GM21825 (cell line): ENCODE results near the gene REEP3.
"Not testable (repeated sequence)": the region's sequence is repeated elsewhere in the genome, so short reads cannot be mapped to it uniquely, and the experiment has no call there.

Experiments used
- ATAC-seq: cut with Tn5 transposase; IDR thresholded peaks from one replicate; pipeline ENCODE4 v1.9.1; 2021; ENCODE audit warnings: mild to moderate bottlenecking, moderate library complexity; ENCODE audit not compliant: unreplicated experiment

REEP3 gene

DNA sequence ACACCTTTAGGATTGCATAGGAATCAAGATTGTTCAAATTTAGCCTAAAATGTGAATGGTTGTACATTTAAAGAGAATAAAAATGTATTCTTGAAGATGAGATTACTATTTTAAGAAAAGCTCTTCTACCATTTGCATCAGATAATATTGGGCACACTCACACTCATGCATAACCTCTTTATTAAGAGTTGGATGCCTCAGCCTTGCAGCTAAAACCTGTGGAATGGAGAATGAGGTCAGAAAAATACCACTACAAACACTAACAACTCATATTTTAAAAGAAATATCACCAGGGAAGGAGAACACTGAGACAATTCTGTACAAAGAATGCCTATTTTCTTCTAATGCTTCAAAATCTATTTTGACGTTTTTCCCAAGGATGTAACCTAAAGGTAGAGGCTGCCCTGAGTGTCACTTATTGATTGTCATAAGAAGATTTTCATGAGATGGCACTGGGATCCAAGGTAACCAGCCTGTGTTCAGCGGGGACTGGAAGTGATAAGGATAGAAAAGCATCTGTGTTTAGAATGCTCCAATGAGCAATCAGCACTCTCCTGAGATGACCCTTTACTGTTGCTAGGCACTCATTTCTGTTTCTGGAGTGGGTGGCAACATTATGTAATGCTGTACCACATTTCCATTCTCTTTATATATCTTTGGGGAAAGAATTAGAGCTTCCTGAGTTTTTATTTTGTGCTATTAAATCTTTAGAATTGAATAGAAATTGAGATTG lies 26.6 kb downstream of the REEP3 start:
- no peak for ATAC-seq

DNA sequence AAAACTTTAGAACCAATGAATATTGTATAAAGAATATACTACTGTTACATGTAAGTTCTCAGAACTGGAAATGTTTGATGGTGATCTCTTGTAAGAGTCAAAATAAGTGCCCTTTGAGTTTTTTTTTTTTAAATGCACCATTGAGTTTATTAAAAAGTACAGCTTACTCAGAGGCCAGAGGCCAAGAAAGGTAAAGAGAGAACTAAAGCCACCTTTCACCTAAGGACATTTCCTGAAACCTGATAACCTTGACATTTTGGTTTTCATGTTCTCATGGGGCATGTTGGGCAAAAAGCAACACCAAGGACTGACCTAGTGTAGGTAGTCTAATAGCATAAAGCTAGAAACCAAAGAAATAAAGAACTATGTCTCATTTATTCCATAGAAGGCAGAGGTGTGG lies 27.7 kb downstream of the REEP3 start:
- no peak for ATAC-seq

DNA sequence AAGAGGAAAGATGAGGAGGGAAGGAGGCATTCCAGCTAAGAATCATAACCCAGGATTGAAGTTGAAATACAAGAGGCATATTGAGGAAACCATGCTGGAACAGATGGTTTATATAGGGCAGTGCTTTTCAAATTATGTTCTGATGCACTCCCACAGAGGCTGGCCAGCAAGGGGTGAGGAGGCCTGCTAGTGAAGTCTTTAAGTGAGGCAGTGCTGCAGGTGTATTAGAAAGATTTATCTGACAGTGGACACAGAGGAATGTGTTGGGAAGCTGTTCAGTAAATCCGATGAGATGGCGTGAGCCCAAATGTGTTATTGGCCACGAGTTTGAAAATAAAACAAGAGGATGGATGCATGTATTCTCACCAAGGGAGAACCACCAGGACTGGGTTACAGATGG lies 28.6 kb downstream of the REEP3 start:
- no peak for ATAC-seq

DNA sequence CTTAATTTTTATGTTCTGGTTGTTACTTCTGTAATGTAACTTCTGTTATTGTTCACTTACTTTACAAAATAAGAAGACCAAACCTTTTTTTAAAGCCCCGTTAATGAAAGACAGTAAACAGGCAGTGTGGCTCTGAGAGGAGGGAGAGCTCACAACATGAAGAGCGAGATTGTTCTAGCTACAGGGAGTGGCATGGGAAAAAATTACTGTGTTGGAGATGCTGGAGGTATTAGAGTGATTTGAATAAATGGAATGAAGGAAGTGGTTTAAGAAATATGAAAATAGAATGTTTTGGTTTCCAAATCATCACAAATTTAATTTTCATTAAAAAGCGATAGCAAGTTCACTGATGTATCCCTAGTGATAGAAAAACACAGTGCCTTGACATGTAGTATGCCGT lies 31.8 kb downstream of the REEP3 start:
- no peak for ATAC-seq

DNA sequence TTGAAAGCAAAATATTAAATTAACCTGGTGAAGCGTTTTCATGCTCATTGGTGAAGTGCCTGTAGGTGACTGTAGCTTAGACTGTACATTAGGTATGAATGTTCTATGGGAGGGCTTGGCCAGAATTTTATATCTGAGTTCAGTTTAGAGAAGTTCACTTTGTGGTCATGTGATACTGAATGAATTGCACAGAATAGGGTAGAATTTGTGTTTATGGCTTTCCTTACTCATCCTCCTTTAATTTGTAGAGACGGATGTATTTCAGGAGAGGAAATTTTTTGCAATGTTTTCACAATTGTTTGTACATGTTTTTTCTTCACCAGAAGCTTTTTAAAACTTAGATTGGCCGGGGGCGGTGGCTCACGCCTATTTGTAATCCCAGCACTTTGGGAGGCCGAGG lies 32.3 kb downstream of the REEP3 start:
- ATAC-seq: no peak

DNA sequence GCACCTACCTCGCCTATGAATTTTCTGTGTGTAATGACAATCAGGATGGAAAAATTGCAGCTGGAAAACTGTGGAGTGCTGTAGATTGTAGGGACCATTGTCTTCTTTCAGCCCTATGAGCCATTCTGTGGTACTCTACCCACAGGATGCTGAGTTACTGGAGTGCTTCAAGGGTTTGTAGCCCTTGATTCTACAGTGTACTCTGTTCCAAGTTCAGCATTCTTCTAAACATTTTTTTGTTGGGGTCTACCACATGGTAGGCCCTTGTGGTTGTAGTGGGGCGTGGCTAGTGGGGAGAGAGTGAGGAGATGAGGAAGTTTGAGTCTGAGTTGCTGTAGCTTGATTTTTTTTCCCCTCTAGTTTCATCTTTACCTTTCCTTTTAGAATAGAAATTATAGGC lies 33.5 kb downstream of the REEP3 start:
- peak; percentile 82 for ATAC-seq

DNA sequence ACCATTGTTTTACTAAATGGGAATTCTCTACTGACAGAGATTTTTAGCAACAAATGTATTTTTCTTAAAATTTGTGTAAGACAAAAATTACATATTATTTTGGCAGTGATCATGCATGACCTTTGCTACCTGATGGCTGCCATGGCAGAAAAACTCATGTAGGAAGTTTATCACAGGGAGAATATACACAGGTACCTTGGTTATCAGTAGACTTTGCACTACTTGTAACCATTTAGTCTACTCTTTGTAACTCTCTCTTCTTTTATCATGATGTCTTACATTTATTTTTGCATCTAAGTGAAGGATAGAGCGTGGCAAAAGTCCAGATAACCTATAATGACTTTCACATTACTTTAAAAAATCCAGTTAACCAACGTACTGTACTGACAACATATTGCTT lies 34.1 kb downstream of the REEP3 start:
- ATAC-seq: no peak

DNA sequence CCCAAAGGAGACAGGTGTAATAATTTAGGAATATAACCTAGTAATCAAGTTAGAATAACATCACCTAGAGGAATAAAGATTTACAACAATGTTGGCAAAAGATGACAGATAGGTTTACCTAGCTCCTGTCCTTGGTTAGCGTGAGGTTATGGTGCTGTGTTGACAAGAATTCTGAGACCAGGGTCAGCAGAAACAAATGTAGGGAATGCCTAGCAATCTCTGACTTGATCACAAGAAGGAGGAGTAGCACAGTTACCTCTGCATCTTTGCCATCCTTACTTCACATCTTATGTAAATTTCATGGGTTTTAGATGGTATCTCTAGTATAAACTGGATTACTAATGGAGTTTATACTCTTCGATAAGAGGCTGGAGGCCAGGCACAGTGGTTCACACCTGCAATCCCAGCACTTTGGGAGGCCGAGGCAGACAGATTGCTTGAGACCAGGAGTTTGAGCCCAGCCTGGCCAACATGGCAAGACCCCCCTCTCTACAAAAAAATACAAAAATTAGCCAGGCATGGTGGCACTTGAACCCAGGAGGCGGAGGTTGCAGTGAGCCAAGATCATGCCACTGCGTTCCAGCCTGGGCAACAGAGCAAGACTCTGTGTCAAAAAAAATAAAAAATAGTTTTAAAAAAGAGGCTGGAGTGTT lies 37.1 kb downstream of the REEP3 start:
- no peak for ATAC-seq

DNA sequence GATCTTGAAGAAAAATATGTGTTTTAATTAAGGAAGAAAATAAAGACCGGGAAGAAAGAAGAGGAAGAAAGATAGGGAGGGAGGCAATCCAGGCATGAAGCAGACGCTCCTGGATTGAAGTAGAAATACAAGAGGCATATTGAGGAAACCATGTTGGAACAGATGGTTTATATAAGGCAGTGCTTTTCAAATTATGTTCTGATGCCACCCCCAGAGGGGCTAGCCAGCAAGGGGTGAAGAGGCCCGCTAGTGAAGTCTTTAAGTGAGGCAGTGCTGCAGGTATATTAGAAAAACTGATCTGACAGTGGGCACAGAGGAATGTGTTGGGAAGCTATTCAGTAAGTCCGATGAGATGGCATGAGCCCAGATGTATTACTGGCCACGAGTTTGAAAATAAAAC lies 40.1 kb downstream of the REEP3 start:
- ATAC-seq: no peak

DNA sequence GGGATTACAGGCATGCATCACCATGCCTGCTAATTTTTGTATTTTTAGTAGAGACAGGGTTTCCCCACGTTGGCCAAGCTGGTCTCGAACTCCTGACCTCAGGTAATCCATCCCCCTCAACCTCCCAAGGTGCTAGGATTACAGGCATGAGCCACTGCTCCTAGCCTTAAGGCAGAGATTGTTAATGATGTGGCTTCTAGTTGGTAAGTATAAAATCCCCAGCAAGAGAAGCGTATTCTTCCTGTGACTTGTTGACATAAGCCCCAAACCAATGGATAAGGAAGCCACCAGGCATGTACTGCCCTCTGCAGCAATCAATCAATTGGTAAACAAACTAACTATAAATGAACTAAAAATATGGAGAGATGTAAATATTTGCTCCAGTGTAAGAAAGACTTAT lies 41.2 kb downstream of the REEP3 start:
- ATAC-seq: no peak

DNA sequence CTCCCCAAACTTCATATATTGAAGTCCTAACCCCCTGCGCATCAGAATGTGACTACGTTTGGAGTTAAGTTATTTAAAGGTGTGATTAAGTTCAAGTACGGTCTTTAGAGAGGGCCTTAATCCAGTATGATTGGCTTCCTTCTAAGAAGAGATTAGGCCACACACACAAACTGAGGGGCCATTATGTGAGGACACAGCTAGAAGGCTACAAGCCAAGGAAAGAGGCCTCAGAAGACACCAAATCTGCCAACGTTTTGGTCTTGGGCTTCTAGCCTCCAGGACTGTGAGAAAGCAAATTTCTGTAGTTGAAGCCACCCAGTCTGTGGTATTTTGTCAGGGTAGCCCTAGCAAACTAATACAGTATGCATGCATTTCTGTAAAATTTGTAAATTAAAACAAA lies 41.7 kb downstream of the REEP3 start:
- no peak for ATAC-seq

DNA sequence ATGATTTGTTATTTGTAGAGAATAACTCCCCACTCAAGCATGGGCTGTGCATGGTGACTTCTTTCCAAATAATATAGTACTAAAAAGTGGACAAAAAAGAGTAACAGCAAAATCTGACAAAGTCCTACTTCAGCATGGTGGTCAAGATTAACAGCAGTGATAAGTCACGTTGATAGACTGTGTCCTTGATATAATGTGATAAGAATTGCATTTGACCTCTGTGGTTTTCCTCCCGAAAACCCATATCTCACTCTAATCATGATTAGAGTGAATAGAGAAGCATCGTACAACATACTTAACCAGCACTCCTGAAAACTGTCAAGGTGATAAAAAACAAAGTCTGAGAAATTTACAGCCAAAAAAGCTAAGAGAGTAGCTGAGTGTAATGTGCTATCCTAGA lies 42.4 kb downstream of the REEP3 start:
- no peak for ATAC-seq

DNA sequence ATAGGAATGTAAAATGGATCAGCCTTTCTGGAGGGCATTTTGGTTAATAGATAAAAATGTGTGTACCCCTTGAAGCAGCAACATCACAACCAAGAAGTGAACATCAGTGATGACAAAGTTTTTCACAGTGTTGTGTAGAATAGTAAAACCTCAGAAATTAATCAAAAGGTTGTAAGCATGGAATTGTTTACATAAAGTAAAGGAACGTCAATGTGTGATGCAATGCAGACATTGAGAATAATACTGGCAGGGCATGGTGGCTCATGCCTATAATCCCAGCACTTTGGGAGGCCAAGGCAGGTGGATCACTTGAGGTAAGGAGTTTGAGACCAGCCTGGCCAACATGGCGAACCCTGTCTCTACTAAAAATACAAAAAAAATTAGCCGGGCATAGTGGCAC lies 43.5 kb downstream of the REEP3 start:
- not testable (repeated sequence) for ATAC-seq

DNA sequence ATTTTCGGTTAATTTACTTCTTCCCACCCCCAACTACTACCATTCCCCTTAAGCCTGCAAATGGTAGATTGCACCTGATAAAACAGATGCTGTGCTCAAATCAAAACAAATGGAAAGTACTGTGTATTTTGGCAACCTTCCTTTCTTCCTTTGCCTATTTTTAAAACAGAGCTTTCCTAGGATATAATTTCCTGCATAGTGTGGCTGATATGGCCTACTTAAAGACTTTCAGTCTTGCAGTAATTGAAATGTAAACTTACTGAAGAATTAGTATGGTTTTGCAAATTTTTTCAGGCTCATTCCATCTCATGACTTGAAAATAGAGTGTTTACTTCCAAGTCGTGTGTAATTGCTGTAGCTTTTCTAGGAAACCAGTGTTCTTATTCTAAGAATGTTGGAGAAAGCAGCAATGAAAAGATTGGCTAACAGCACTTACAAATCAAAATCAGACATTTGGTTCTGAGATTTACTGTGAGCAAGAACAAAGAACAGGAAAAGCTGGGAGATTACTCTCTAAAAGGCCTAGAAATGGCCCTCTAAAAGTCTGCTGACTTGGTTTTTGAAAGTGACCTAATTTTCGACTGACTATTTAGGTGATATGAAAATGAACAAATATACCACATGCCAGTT lies 52.0 kb downstream of the REEP3 start:
- ATAC-seq: no peak

DNA sequence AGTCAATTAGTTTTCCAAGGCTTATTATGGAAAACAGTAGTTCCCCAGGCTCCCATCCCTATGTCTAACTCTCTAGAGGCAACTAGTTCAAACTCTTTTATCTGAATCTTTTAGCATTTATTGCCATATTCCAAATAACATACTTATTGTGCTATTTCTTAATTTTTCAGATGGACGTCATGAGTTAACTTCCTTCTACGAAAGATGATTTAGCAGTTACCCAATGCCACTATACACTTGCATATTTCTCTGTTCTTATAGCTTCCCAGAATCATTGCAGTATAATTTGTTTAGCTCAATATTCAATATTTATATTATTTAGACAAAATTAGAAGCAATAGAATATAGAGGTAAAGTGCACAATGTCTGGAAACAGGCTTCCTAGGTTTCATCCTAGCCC lies 52.8 kb downstream of the REEP3 start:
- no peak for ATAC-seq

DNA sequence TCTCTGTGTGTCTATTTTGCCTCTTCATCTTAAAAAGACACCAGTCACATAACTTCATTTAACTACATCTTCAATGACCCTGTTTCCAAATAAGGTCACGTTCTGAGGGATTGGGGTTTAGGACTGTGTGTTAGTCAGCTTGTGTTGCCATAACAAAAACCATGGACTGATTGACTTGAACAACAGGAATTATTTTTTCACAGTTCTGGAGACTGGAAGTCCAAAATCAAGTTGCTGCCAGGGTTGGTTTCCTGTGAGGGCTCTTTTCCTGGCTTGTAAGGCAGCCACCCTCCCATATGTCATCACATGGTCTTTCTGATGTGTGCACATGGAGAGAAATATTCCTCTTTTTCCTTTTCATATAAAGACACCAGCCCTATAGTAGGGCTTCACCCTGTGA lies 55.3 kb downstream of the REEP3 start:
- ATAC-seq: no peak

DNA sequence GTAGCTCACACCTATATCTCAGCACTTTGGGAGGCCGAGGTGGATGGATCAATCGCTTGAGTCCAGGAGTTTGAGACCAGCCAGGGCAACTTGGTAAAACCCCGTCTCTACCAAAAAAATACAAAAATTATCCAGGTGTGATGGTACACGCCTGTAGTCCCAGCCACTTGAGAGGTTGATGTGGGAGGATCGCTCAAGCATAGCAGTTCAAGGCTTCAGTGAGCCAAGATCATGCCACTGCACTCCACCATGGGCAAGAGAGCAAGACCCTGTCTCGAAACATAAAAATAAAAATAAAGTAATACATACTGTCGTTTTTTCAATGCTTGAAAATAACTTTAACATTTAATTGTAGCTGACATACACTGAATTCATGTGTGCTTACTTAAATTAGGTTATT lies 57.3 kb downstream of the REEP3 start:
- no peak for ATAC-seq

DNA sequence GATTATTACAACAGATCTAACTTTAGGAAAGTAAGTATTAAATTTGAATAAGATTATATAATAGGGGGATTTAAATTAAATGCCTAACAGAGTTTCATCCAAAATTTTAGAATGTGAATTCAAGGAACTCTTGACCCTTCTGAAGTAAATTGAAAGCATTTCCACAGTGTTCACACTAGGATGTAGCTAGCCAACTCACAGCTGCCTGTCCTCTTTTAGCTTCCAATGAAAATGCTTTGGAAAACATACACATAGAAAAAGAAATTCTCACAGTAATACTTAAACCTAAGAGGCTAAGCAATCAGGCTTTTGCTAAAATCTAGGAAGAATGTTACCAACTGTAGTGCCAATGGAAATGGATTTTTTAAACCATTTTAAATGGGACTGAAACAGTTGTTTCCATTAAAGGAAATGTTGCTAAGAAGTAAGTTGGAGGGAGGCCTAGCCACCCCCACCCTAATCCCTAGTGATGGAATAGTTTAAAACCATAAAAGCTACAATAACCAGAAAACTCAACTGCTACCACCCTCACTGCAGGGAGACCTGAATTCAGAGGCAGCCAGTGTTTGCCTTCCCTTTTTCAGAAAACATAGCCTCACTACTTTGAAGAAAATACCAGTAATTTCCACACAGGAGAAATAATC lies 58.3 kb downstream of the REEP3 start:
- ATAC-seq: no peak

DNA sequence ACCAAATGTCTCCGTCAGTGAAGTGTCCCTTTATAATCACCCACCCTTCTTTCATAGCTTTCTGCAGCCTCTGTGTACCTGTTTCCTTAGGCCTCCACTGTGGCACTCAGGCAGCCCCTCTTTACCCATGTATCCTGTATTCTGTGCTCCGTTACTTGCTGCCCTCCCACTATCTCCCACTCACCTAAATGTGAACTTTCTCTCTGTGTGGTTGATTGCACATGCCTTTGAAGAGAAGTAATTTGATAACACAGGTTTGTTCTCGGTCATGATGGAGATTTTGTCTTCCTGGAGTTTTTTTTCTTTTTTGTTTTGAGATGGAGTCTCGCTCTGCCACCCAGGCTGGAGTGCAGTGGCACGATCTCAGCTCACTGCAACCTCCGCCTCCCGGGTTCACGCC lies 61.5 kb downstream of the REEP3 start:
- ATAC-seq: no peak

DNA sequence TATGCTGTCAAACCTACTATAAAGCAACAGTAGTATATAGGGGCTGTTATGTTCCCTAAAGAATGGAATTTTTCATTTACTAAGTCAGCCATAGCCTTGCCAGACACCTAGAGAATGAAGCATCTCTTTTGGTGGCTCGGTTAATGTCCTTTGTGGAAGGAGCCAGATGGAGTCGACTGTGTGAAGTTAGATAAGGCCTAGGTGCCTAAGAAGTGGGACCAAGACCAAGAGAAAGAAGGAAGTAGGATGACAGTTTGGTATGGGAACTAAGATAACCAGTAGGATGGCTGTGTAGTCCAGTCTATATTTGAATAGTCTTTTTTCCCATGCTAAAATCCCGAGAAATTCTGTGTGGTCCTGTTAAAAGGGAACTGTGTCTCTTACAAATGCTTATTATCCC lies 62.2 kb downstream of the REEP3 start:
- no peak for ATAC-seq

DNA sequence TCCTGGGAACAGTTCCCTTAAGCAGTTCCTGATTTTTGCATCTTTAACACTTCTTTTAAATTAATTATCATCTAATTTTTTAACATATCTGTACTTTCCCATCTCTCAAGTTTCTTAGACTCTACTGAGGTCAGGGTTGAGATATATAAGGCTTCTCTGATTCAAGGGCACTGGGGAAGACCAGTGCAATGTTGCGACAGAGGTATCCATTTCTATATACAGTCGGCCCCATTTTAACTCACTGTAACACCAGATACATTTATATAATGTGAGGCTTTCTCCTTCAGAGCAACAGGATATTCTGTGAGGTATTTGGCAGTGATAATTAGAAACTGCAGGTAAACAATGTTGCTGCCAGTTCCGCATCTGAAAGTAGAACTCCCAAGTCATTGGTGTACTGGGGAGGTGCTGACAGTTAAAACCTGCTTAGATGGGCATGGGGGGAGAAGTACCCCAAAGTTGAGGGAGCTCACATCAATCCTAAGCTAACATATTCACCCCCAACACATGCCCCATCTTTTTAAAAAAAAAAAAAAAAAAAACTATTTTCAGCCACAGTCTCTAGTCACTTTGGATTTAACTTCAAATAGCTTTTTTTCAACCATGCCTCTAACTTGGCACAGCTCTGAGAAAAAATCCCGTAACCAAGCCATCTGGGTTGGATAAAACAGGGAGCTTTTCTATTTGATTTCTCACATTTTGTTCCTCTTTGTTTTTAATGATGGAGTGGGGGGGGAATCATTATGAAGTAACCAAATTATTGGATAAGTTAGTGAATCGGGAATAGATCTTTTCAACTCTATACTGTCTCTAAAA lies 62.9 kb downstream of the REEP3 start:
- ATAC-seq: no peak
